ENCODE results near the gene NHEJ1.
A peak's percentile ranks its signal among the peaks of the same experiment; 100 is the strongest.

The NHEJ1 gene

DNA sequence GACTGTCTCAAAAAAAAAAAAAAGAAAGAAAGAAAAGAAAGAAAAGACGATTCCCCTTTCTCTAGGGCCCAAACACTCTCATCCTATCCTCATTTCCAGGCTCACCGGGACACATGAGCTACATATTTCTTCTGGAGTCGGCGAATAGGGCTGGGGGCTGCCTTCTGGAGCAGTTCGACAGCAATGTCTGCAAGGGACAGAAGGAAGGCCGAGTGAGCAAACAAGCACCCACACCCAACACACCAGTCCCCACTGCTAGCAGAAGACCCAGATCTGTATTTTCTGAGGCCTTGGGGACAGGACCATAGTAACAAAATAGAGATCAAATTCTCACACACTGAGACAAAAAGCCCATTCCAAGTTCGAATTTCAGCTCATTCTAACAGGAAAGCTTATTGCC, 14.9 kb upstream of the NHEJ1 start:
- Histone ChIP-seq H3K4me1 (ENCODE audit: insufficient read depth, insufficient read length) (no peaks in the 10 kb centered on the region), H3K36me3 (ENCODE audit: insufficient read depth, insufficient read length, low read length) (peaks cover 50% of the 10 kb centered on the region), H3K4me3 (ENCODE audit: insufficient read length, low read depth) (no peak overlapping the region), H3K27me3 (ENCODE audit: insufficient read depth, insufficient read length) (no peaks in the 10 kb centered on the region), H3K9me3 (ENCODE audit: insufficient read depth, low read length) (no peaks in the 10 kb centered on the region), H3K9ac (ENCODE audit: insufficient read length, low read depth) (peak overlapping the region; percentile 92)
- DNase-seq (ENCODE audit: low read depth, low spot score), result no peak
- TF ChIP-seq ZNF274 (IDR thresholded peaks at IDR 0.05; ENCODE audit: low read depth, low read length), result no peak
- no peak for TF ChIP-seq YY1 (IDR thresholded peaks at IDR 0.05; ENCODE audit: insufficient read depth, insufficient read length)
- no peak for TF ChIP-seq SUZ12 (IDR thresholded peaks at IDR 0.05; ENCODE audit: extremely low read depth, insufficient read depth, insufficient read length)

DNA sequence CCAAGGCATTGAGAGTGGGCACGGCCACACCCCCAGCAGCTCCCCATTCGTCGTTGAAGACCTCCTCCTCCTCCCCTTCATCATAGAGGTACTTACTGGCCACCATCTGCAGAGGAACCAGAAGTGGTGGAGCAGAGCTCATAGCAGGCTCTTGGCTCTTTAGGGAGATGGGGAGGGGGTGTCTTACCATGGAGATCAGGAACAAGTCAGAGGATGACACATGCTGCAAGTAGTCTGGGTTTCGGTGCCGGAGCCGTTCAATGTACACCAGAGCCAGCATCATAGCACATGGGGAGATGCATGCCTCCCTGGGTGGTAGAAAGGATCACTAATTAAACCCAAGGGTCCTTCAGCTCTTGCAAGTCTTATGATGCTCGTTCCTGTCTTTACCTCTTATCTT, 14.2 kb upstream of the NHEJ1 start:
- Histone ChIP-seq H3K27me3 (ENCODE audit: insufficient read depth, insufficient read length) (no peaks in the 10 kb centered on the region), H3K9me3 (ENCODE audit: insufficient read depth, low read length) (no peaks in the 10 kb centered on the region), H3K9ac (ENCODE audit: insufficient read length, low read depth) (no peak overlapping the region), H3K4me3 (ENCODE audit: insufficient read length, low read depth) (no peak overlapping the region), H3K36me3 (ENCODE audit: insufficient read depth, insufficient read length, low read length) (peaks cover 43% of the 10 kb centered on the region), H3K4me1 (ENCODE audit: insufficient read depth, insufficient read length) (no peaks in the 10 kb centered on the region)
- DNase-seq (ENCODE audit: low read depth, low spot score), result no peak
- TF ChIP-seq ZNF274 (IDR thresholded peaks at IDR 0.05; ENCODE audit: low read depth, low read length) (no peak), SUZ12 (IDR thresholded peaks at IDR 0.05; ENCODE audit: extremely low read depth, insufficient read depth, insufficient read length) (no peak), YY1 (IDR thresholded peaks at IDR 0.05; ENCODE audit: insufficient read depth, insufficient read length) (no peak)

- no peak for DNase-seq (ENCODE audit: low read depth, low spot score)
- H3K9me3 ChIP-seq (ENCODE audit: insufficient read depth, low read length), result no peaks in the 10 kb centered on the region
- no peaks in the 10 kb centered on the region for H3K4me1 ChIP-seq (ENCODE audit: insufficient read depth, insufficient read length)
- peaks cover 37% of the 10 kb centered on the region for H3K36me3 ChIP-seq (ENCODE audit: insufficient read depth, insufficient read length, low read length)
- no peaks in the 10 kb centered on the region for H3K27me3 ChIP-seq (ENCODE audit: insufficient read depth, insufficient read length)
- no peak overlapping the region for H3K9ac ChIP-seq (ENCODE audit: insufficient read length, low read depth)
- TF ChIP-seq YY1 (IDR thresholded peaks at IDR 0.05; ENCODE audit: insufficient read depth, insufficient read length), result no peak
- no peak for TF ChIP-seq SUZ12 (IDR thresholded peaks at IDR 0.05; ENCODE audit: extremely low read depth, insufficient read depth, insufficient read length)
- no peak for TF ChIP-seq ZNF274 (IDR thresholded peaks at IDR 0.05; ENCODE audit: low read depth, low read length)
- H3K4me3 ChIP-seq (ENCODE audit: insufficient read length, low read depth), result no peak overlapping the region
These were observed 13.5 kb upstream of the NHEJ1 start for GRCh38 chr2:219174146-219174545.

GRCh38 chr2:219173176-219173575, 12.6 kb upstream of the NHEJ1 start:
- DNase-seq (ENCODE audit: low read depth, low spot score), result no peak
- H3K9ac ChIP-seq (ENCODE audit: insufficient read length, low read depth), result no peak overlapping the region
- no peaks in the 10 kb centered on the region for H3K27me3 ChIP-seq (ENCODE audit: insufficient read depth, insufficient read length)
- H3K9me3 ChIP-seq (ENCODE audit: insufficient read depth, low read length), result no peaks in the 10 kb centered on the region
- peaks cover 37% of the 10 kb centered on the region for H3K36me3 ChIP-seq (ENCODE audit: insufficient read depth, insufficient read length, low read length)
- TF ChIP-seq ZNF274 (IDR thresholded peaks at IDR 0.05; ENCODE audit: low read depth, low read length), result no peak
- no peak for TF ChIP-seq SUZ12 (IDR thresholded peaks at IDR 0.05; ENCODE audit: extremely low read depth, insufficient read depth, insufficient read length)
- no peak for TF ChIP-seq YY1 (IDR thresholded peaks at IDR 0.05; ENCODE audit: insufficient read depth, insufficient read length)
- H3K4me3 ChIP-seq (ENCODE audit: insufficient read length, low read depth), result no peak overlapping the region
- no peaks in the 10 kb centered on the region for H3K4me1 ChIP-seq (ENCODE audit: insufficient read depth, insufficient read length)

- Histone ChIP-seq H3K4me3 (ENCODE audit: insufficient read length, low read depth) (no peak overlapping the region), H3K9ac (ENCODE audit: insufficient read length, low read depth) (no peak overlapping the region), H3K9me3 (ENCODE audit: insufficient read depth, low read length) (no peaks in the 10 kb centered on the region), H3K4me1 (ENCODE audit: insufficient read depth, insufficient read length) (no peaks in the 10 kb centered on the region), H3K27me3 (ENCODE audit: insufficient read depth, insufficient read length) (no peaks in the 10 kb centered on the region), H3K36me3 (ENCODE audit: insufficient read depth, insufficient read length, low read length) (peaks cover 37% of the 10 kb centered on the region)
- DNase-seq (ENCODE audit: low read depth, low spot score), result no peak
- TF ChIP-seq YY1 (IDR thresholded peaks at IDR 0.05; ENCODE audit: insufficient read depth, insufficient read length) (no peak), ZNF274 (IDR thresholded peaks at IDR 0.05; ENCODE audit: low read depth, low read length) (no peak), SUZ12 (IDR thresholded peaks at IDR 0.05; ENCODE audit: extremely low read depth, insufficient read depth, insufficient read length) (no peak)
These were observed 11.9 kb upstream of the NHEJ1 start for GRCh38 chr2:219172231-219173154.

- Histone ChIP-seq H3K27me3 (ENCODE audit: insufficient read depth, insufficient read length) (no peaks in the 10 kb centered on the region), H3K4me3 (ENCODE audit: insufficient read length, low read depth) (no peak overlapping the region), H3K36me3 (ENCODE audit: insufficient read depth, insufficient read length, low read length) (peaks cover 37% of the 10 kb centered on the region), H3K9ac (ENCODE audit: insufficient read length, low read depth) (no peak overlapping the region), H3K4me1 (ENCODE audit: insufficient read depth, insufficient read length) (no peaks in the 10 kb centered on the region), H3K9me3 (ENCODE audit: insufficient read depth, low read length) (no peaks in the 10 kb centered on the region)
- DNase-seq (ENCODE audit: low read depth, low spot score), result no peak
- no peak for TF ChIP-seq SUZ12 (IDR thresholded peaks at IDR 0.05; ENCODE audit: extremely low read depth, insufficient read depth, insufficient read length)
- TF ChIP-seq ZNF274 (IDR thresholded peaks at IDR 0.05; ENCODE audit: low read depth, low read length), result no peak
- TF ChIP-seq YY1 (IDR thresholded peaks at IDR 0.05; ENCODE audit: insufficient read depth, insufficient read length), result no peak
These were observed 10.6 kb upstream of the NHEJ1 start for GRCh38 chr2:219171231-219171651.

DNA sequence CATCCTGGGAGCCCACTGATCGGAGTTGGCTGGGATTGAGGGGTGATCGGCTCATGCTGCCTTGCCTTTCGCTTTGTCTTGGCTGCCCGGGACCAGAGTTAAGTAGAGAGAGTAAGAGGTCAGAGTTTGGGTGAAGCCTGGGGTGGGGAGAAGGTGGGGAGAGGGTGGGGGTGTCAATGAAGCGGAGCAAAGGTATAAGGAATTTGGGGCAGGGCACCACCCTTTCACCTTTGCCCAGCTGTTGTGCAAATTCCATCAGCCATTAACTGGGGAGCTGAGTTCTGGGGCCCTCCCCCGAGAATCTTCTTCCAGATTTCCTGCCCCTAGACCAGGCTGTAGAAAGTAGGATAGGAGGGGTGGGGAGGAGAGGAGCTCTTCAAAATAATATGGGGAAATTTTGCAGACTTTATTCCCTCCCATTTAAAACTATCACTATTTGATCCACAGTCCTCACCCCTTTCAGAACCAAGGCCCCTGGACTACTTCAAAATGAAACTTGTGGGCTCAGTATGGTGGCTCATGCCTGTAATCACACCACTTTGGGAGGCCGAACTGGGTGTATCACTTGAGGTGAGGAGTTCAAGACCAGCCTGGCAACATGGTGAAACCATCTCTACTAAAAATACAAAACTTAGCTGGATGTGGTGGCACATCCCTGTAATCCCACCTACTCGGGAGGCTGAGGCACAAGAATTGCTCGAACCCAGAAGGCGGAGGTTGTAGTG, 9.5 kb upstream of the NHEJ1 start, which contains the start of gene SLC23A3:
Gene SLC23A3, minus strand, starts transcription at position 100 of the 725 bp plus-strand sequence. Its CDS starts 45 bp downstream, at position 55.
- TF ChIP-seq YY1 (IDR thresholded peaks at IDR 0.05; ENCODE audit: insufficient read depth, insufficient read length) (no peak), SUZ12 (IDR thresholded peaks at IDR 0.05; ENCODE audit: extremely low read depth, insufficient read depth, insufficient read length) (no peak), ZNF274 (IDR thresholded peaks at IDR 0.05; ENCODE audit: low read depth, low read length) (no peak)

More for the DNA sequence above, 9.5 kb upstream of the NHEJ1 start, which contains the start of gene SLC23A3:
- H3K9ac ChIP-seq (ENCODE audit: insufficient read length, low read depth), result no peak within 1 kb of the TSS
- H3K9me3 ChIP-seq (ENCODE audit: insufficient read depth, low read length), result no peaks in the 10 kb centered on the region
- H3K27me3 ChIP-seq (ENCODE audit: insufficient read depth, insufficient read length), result no peaks in the 10 kb centered on the region
- peaks cover 2% of the 10 kb centered on the region for H3K4me1 ChIP-seq (ENCODE audit: insufficient read depth, insufficient read length)
- DNase-seq (ENCODE audit: low read depth, low spot score), result no peak
- peaks cover 34% of the 10 kb centered on the region for H3K36me3 ChIP-seq (ENCODE audit: insufficient read depth, insufficient read length, low read length)
- H3K4me3 ChIP-seq (ENCODE audit: insufficient read length, low read depth), result no peak within 1 kb of the TSS
